GM21737 (cell line): ENCODE data around the gene ANKS1B.

ENCODE experiments used
- ATAC-seq: cut with Tn5 transposase; IDR thresholded peaks from one replicate; pipeline ENCODE4 v1.9.1; 2021; ENCODE audit warnings: mild to moderate bottlenecking, moderate library complexity; ENCODE audit not compliant: unreplicated experiment

ANKS1B gene

GRCh38 chr12:99093166-99093565 lies 891.6 kb downstream of the ANKS1B start:
- ATAC-seq: no peak

GRCh38 chr12:99092100-99092851 lies 892.5 kb downstream of the ANKS1B start:
- no peak for ATAC-seq

- no peak for ATAC-seq
Measured at GRCh38 chr12:99087278-99087677, 897.5 kb downstream of the ANKS1B start.

GRCh38 chr12:99079811-99080210 lies 904.9 kb downstream of the ANKS1B start:
- ATAC-seq: no peak

GRCh38 chr12:99068993-99069747 lies 915.6 kb downstream of the ANKS1B start:
- ATAC-seq: no peak

- ATAC-seq: no peak
Measured at GRCh38 chr12:99067171-99067785, 917.5 kb downstream of the ANKS1B start.

GRCh38 chr12:99066726-99067125 lies 918.0 kb downstream of the ANKS1B start:
- ATAC-seq: no peak

- no peak for ATAC-seq
Measured at GRCh38 chr12:99063182-99063581, 921.6 kb downstream of the ANKS1B start.

- ATAC-seq: no peak
Measured at GRCh38 chr12:99059824-99060511, 924.8 kb downstream of the ANKS1B start.

GRCh38 chr12:99057670-99058069 lies 927.1 kb downstream of the ANKS1B start:
- no peak for ATAC-seq

- no peak for ATAC-seq
Measured at GRCh38 chr12:99056186-99056585, 928.5 kb downstream of the ANKS1B start.

- no peak for ATAC-seq
Measured at GRCh38 chr12:99055299-99055698, 929.4 kb downstream of the ANKS1B start.

- no peak for ATAC-seq
Measured at GRCh38 chr12:99054601-99055128, 930.1 kb downstream of the ANKS1B start.

GRCh38 chr12:99053616-99054362 lies 930.9 kb downstream of the ANKS1B start:
- ATAC-seq: no peak

GRCh38 chr12:99049774-99050173 lies 935.0 kb downstream of the ANKS1B start:
- no peak for ATAC-seq

- ATAC-seq: no peak
Measured at GRCh38 chr12:99045158-99045557, 939.6 kb downstream of the ANKS1B start.

GRCh38 chr12:99043319-99043914 lies 941.3 kb downstream of the ANKS1B start:
- ATAC-seq: no peak

GRCh38 chr12:99042226-99042625 lies 942.5 kb downstream of the ANKS1B start:
- no peak for ATAC-seq

- no peak for ATAC-seq
Measured at GRCh38 chr12:99039367-99040120, 945.2 kb downstream of the ANKS1B start.
